ENCODE measurements around the gene FCF1.

Gene FCF1

DNA sequence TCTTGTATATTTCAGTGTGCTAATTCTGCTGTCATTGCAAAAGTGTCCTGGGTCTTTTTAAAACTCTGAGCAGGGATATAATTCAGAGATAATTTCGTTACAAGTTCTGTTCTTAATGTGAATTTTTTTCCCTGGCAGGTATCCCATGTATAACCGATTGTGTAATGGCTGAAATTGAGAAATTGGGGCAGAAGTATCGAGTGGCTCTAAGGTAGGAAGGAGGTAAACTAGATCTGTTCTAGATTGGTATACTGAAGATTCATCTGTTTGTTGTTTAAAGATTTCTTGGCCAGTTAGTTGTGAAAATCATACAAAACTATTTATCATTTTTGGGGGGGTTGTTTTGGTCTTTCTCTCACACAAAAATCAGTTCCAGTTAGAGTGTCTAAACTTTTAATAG, 10.2 kb downstream of the FCF1 start:
- H3K36me3 ChIP-seq (ENCODE audit: control insufficient read depth in 2 of 2, insufficient read depth in 1 of 2, low read length in 2 of 2) = peaks cover 42 to 47% of the 10 kb centered on the region in 2 experiments; a peak in 2 of 3 replicates
- no peaks in the 10 kb centered on the region for H3K9me3 ChIP-seq (ENCODE audit: control insufficient read depth, insufficient read depth, low read depth, low read length)
- CTCF ChIA-PET = no interaction called here
- TF ChIP-seq, protein P1, sequence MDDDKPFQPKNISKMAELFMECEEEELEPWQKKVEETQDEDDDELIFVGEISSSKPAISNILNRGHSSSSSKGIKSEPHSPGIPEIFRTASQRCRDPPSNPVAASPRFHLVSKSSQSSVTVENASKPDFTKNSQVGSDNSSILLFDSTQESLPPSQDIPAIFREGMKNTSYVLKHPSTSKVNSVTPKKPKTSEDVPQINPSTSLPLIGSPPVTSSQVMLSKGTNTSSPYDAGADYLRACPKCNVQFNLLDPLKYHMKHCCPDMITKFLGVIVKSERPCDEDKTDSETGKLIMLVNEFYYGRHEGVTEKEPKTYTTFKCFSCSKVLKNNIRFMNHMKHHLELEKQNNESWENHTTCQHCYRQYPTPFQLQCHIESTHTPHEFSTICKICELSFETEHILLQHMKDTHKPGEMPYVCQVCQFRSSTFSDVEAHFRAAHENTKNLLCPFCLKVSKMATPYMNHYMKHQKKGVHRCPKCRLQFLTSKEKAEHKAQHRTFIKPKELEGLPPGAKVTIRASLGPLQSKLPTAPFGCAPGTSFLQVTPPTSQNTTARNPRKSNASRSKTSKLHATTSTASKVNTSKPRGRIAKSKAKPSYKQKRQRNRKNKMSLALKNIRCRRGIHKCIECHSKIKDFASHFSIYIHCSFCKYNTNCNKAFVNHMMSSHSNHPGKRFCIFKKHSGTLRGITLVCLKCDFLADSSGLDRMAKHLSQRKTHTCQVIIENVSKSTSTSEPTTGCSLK (tag by site-specific recombination; IDR thresholded peaks at IDR 0.05) = no peak
- H3K27ac ChIP-seq (ENCODE audit: extremely low read depth, low read depth, low read length) = no peak overlapping the region
- H3K4me3 ChIP-seq (ENCODE audit: low read depth, low read length) = no peak overlapping the region
- POLR2A ChIA-PET = no interaction called here
- no peaks in the 10 kb centered on the region for H3K4me1 ChIP-seq (ENCODE audit: control insufficient read depth, insufficient read depth, low read length)

GRCh38 chr14:74732387-74732786, 19.4 kb downstream of the FCF1 start:
- Histone ChIP-seq H3K4me1 (ENCODE audit: control insufficient read depth, insufficient read depth, low read length) (no peaks in the 10 kb centered on the region; the same call in none of the 2 replicates), H3K27ac (ENCODE audit: extremely low read depth, low read depth, low read length) (no peak overlapping the region), H3K36me3 (ENCODE audit: control insufficient read depth in 2 of 2, insufficient read depth in 1 of 2, low read length in 2 of 2) (peaks cover 31 to 51% of the 10 kb centered on the region in 2 experiments), H3K4me3 (ENCODE audit: low read depth, low read length) (no peak overlapping the region), H3K9me3 (ENCODE audit: control insufficient read depth, insufficient read depth, low read depth, low read length) (no peaks in the 10 kb centered on the region)
- TF ChIP-seq ZBTB17 (tag by site-specific recombination; IDR thresholded peaks at IDR 0.05) (peak; percentile 42; the same call in 1 of the 2 replicates), ZNF747 (tag by site-specific recombination; IDR thresholded peaks at IDR 0.05) (no peak)
- POLR2A ChIA-PET = no interaction called here
- CTCF ChIA-PET = interaction anchor here (0.6 kb wide), 1 partner anchor 156 kb away, joined by 3 read pairs; no protein-coding TSS in a partner anchor

GRCh38 chr14:74733221-74733620, 20.3 kb downstream of the FCF1 start:
- no peaks in the 10 kb centered on the region for H3K9me3 ChIP-seq (ENCODE audit: control insufficient read depth, insufficient read depth, low read depth, low read length)
- ChIA-PET POLR2A (no interaction called here), CTCF (no interaction called here)
- H3K36me3 ChIP-seq (ENCODE audit: control insufficient read depth in 2 of 2, insufficient read depth in 1 of 2, low read length in 2 of 2) = peaks cover 37 to 54% of the 10 kb centered on the region in 2 experiments
- TF ChIP-seq ZBTB1 (tag by site-specific recombination; IDR thresholded peaks at IDR 0.05) = no peak
- no peak for TF ChIP-seq ZSCAN16 (tag by site-specific recombination; IDR thresholded peaks at IDR 0.05)
- TF ChIP-seq MYNN (tag by site-specific recombination; IDR thresholded peaks at IDR 0.05; ENCODE audit: borderline replicate concordance) = no peak
- no peak for TF ChIP-seq KLF1 (tag by site-specific recombination; IDR thresholded peaks at IDR 0.05)
- TF ChIP-seq, protein P2, sequence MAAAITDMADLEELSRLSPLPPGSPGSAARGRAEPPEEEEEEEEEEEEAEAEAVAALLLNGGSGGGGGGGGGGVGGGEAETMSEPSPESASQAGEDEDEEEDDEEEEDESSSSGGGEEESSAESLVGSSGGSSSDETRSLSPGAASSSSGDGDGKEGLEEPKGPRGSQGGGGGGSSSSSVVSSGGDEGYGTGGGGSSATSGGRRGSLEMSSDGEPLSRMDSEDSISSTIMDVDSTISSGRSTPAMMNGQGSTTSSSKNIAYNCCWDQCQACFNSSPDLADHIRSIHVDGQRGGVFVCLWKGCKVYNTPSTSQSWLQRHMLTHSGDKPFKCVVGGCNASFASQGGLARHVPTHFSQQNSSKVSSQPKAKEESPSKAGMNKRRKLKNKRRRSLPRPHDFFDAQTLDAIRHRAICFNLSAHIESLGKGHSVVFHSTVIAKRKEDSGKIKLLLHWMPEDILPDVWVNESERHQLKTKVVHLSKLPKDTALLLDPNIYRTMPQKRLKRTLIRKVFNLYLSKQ (tag by site-specific recombination; IDR thresholded peaks at IDR 0.05; ENCODE audit: borderline replicate concordance) = no peak
- TF ChIP-seq ZNF169 (tag by site-specific recombination; IDR thresholded peaks at IDR 0.05) = no peak
- TF ChIP-seq, protein P3, sequence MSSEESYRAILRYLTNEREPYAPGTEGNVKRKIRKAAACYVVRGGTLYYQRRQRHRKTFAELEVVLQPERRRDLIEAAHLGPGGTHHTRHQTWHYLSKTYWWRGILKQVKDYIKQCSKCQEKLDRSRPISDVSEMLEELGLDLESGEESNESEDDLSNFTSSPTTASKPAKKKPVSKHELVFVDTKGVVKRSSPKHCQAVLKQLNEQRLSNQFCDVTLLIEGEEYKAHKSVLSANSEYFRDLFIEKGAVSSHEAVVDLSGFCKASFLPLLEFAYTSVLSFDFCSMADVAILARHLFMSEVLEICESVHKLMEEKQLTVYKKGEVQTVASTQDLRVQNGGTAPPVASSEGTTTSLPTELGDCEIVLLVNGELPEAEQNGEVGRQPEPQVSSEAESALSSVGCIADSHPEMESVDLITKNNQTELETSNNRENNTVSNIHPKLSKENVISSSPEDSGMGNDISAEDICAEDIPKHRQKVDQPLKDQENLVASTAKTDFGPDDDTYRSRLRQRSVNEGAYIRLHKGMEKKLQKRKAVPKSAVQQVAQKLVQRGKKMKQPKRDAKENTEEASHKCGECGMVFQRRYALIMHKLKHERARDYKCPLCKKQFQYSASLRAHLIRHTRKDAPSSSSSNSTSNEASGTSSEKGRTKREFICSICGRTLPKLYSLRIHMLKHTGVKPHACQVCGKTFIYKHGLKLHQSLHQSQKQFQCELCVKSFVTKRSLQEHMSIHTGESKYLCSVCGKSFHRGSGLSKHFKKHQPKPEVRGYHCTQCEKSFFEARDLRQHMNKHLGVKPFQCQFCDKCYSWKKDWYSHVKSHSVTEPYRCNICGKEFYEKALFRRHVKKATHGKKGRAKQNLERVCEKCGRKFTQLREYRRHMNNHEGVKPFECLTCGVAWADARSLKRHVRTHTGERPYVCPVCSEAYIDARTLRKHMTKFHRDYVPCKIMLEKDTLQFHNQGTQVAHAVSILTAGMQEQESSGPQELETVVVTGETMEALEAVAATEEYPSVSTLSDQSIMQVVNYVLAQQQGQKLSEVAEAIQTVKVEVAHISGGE (tag by site-specific recombination; conservative IDR thresholded peaks at IDR 0.05; ENCODE audit: low read depth) = no peak
- no peak for TF ChIP-seq YY2 (tag by site-specific recombination; IDR thresholded peaks at IDR 0.05)
- TF ChIP-seq ZNF830 (tag by site-specific recombination; IDR thresholded peaks at IDR 0.05; ENCODE audit: low read depth) = no peak
- TF ChIP-seq, protein P4, sequence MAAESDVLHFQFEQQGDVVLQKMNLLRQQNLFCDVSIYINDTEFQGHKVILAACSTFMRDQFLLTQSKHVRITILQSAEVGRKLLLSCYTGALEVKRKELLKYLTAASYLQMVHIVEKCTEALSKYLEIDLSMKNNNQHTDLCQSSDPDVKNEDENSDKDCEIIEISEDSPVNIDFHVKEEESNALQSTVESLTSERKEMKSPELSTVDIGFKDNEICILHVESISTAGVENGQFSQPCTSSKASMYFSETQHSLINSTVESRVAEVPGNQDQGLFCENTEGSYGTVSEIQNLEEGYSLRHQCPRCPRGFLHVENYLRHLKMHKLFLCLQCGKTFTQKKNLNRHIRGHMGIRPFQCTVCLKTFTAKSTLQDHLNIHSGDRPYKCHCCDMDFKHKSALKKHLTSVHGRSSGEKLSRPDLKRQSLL (tag by site-specific recombination; IDR thresholded peaks at IDR 0.05) = no peak
- TF ChIP-seq ZNF837 (tag by site-specific recombination; IDR thresholded peaks at IDR 0.05) = no peak
- TF ChIP-seq ZNF530 (tag by site-specific recombination; IDR thresholded peaks at IDR 0.05; ENCODE audit: low read depth) = no peak
- TF ChIP-seq ZNF24 (tag by site-specific recombination; IDR thresholded peaks at IDR 0.05) = no peak
- TF ChIP-seq ZNF335 (tag by site-specific recombination; conservative IDR thresholded peaks at IDR 0.05) = no peak
- TF ChIP-seq ZNF658 (tag by site-specific recombination; IDR thresholded peaks at IDR 0.05) = no peak
- no peak overlapping the region for H3K27ac ChIP-seq (ENCODE audit: extremely low read depth, low read depth, low read length)
- no peak overlapping the region for H3K4me3 ChIP-seq (ENCODE audit: low read depth, low read length)
- no peaks in the 10 kb centered on the region; the same call in none of the 2 replicates for H3K4me1 ChIP-seq (ENCODE audit: control insufficient read depth, insufficient read depth, low read length)
